Measurements from ENCODE around the gene USP48. TPM values are rescaled to one million over a fixed set of nuclear protein-coding genes. Genes with fewer than 3 reads are reported as not detected.
A peak's percentile ranks its signal among the peaks of the same experiment; 100 is the strongest.

USP48 gene
- total and polyA plus RNA-seq, 2 of the 13 experiments (the other 11 are each of a cell fraction or from before 2014, with no cell fraction given), result 30.4 to 30.7 TPM

DNA sequence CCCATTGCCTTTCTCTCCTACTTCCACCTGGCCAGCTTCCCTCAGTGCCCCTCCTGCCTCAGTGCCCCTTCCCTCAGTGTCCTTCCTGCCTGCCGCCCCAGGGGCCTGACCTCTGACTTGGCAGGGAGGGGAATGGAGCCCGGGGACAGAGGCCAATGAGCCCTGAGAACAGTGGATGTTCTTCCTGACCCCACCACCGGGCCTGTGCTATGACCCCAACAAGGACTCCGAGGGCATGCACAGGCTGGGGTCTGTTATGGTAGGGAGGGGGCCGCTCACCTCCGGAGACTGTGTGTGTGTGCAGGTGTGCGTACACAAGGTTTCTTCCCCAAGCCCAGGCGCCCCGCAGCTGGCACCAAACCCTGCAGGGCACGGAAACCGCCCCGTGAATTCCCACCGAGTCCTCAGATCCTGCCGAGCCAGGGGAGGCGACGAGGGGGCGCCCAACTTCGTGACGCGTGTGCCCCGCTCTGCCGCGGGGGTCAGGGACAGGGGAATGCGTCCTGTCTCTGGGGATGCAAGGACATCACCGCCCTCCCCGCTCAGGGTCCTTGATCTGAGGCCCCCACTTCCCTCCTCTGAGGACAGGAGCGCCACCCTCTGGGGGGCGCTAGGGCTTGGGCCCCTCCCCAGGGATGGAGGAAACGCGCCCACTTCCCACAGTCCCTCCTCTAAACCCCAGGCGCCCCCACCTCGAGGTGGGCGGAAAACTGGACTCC, 114.6 kb downstream of the USP48 start (continued):
- TF ChIP-seq, protein P1, sequence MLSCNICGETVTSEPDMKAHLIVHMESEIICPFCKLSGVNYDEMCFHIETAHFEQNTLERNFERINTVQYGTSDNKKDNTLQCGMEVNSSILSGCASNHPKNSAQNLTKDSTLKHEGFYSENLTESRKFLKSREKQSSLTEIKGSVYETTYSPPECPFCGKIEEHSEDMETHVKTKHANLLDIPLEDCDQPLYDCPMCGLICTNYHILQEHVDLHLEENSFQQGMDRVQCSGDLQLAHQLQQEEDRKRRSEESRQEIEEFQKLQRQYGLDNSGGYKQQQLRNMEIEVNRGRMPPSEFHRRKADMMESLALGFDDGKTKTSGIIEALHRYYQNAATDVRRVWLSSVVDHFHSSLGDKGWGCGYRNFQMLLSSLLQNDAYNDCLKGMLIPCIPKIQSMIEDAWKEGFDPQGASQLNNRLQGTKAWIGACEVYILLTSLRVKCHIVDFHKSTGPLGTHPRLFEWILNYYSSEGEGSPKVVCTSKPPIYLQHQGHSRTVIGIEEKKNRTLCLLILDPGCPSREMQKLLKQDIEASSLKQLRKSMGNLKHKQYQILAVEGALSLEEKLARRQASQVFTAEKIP (CRISPR knock-in tag; IDR thresholded peaks at IDR 0.05; ENCODE audit: borderline replicate concordance), result no peak
- peak in 1 of 2 experiments; percentile 39; a peak in 1 of 4 replicates for TF ChIP-seq NR2F1 (CRISPR knock-in tag; IDR thresholded peaks at IDR 0.05)
- TF ChIP-seq LCORL (IDR thresholded peaks at IDR 0.05), result no peak
- no peak for TF ChIP-seq LCORL (CRISPR knock-in tag; IDR thresholded peaks at IDR 0.05)
- TF ChIP-seq, protein P2, sequence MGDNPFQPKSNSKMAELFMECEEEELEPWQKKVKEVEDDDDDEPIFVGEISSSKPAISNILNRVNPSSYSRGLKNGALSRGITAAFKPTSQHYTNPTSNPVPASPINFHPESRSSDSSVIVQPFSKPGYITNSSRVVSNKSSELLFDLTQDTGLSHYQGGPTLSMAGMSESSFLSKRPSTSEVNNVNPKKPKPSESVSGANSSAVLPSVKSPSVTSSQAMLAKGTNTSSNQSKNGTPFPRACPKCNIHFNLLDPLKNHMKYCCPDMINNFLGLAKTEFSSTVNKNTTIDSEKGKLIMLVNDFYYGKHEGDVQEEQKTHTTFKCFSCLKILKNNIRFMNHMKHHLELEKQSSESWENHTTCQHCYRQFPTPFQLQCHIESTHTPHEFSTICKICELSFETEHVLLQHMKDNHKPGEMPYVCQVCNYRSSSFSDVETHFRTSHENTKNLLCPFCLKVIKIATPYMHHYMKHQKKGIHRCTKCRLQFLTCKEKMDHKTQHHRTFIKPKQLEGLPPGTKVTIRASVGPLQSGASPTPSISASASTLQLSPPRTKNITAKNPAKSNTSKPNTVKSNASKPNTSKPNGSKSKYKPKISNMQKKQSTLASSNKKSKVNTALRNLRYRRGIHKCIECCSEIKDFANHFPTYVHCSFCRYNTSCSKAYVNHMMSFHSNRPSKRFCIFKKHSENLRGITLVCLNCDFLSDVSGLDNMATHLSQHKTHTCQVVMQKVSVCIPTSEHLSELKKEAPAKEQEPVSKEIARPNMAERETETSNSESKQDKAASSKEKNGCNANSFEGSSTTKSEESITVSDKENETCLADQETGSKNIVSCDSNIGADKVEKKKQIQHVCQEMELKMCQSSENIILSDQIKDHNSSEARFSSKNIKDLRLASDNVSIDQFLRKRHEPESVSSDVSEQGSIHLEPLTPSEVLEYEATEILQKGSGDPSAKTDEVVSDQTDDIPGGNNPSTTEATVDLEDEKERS (CRISPR knock-in tag; IDR thresholded peaks at IDR 0.05), result 0 out of 2 replicates have a peak, but pooled peaks have one; percentile 61
- TF ChIP-seq ZKSCAN8 (CRISPR knock-in tag; IDR thresholded peaks at IDR 0.05; ENCODE audit: borderline replicate concordance), result no peak
- no peak for TF ChIP-seq BATF2 (CRISPR knock-in tag; IDR thresholded peaks at IDR 0.05)
- TF ChIP-seq, protein P3, sequence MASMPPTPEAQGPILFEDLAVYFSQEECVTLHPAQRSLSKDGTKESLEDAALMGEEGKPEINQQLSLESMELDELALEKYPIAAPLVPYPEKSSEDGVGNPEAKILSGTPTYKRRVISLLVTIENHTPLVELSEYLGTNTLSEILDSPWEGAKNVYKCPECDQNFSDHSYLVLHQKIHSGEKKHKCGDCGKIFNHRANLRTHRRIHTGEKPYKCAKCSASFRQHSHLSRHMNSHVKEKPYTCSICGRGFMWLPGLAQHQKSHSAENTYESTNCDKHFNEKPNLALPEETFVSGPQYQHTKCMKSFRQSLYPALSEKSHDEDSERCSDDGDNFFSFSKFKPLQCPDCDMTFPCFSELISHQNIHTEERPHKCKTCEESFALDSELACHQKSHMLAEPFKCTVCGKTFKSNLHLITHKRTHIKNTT (CRISPR knock-in tag; IDR thresholded peaks at IDR 0.05), result no peak
- no peak for TF ChIP-seq SAFB2 (CRISPR knock-in tag; IDR thresholded peaks at IDR 0.05; ENCODE audit: borderline replicate concordance, low read depth)
- TF ChIP-seq ZNF337 (CRISPR knock-in tag; IDR thresholded peaks at IDR 0.05; ENCODE audit: borderline replicate concordance, low read depth), result no peak
- TF ChIP-seq ZBTB21 (CRISPR knock-in tag; IDR thresholded peaks at IDR 0.05), result no peak
- no peak for TF ChIP-seq ZNF629 (CRISPR knock-in tag; conservative IDR thresholded peaks at IDR 0.05)
- TF ChIP-seq, protein P4, sequence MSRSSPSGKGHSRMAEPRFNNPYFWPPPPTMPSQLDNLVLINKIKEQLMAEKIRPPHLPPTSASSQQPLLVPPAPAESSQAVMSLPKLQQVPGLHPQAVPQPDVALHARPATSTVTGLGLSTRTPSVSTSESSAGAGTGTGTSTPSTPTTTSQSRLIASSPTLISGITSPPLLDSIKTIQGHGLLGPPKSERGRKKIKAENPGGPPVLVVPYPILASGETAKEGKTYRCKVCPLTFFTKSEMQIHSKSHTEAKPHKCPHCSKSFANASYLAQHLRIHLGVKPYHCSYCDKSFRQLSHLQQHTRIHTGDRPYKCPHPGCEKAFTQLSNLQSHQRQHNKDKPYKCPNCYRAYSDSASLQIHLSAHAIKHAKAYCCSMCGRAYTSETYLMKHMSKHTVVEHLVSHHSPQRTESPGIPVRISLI (CRISPR knock-in tag; IDR thresholded peaks at IDR 0.05; ENCODE audit: borderline replicate concordance), result no peak
- TF ChIP-seq GZF1 (CRISPR knock-in tag; IDR thresholded peaks at IDR 0.05), result no peak
- TF ChIP-seq ZNF496 (CRISPR knock-in tag; IDR thresholded peaks at IDR 0.05; ENCODE audit: insufficient replicate concordance), result no peak
- no peak for TF ChIP-seq CBX2 (IDR thresholded peaks at IDR 0.05; ENCODE audit: low read depth, low read length)
- no peak for TF ChIP-seq CBX2 (CRISPR knock-in tag; IDR thresholded peaks at IDR 0.05; ENCODE audit: low read depth)
- TF ChIP-seq SOX13 (IDR thresholded peaks at IDR 0.05), result no peak
- no peak for TF ChIP-seq SOX13 (CRISPR knock-in tag; conservative IDR thresholded peaks at IDR 0.05 in 1 of 2, IDR thresholded peaks at IDR 0.05 in 1 of 2)
- no peak for TF ChIP-seq ZFP36 (IDR thresholded peaks at IDR 0.05; ENCODE audit: borderline replicate concordance, low read depth, low read length, partially characterized antibody)
- TF ChIP-seq GABPB1 (CRISPR knock-in tag; IDR thresholded peaks at IDR 0.05), result no peak
